Right lobe of liver (tissue), 4 donors: Measurements from ENCODE around the gene NR1H4.

ENCODE experiments used
- CTCF ChIP-seq, 4 donors: fragments of 200-600 bp in 3 of 4; fragments of 450-650 bp in 1 of 4; IDR thresholded peaks; one replicate each; pipeline versions ENCODE4 v1.5.1 to v1.8.0; 2016 to 2022; ENCODE audit warnings: antibody characterized with exemption in 4 of 4, mild to moderate bottlenecking in 2 of 4
- POLR2A ChIP-seq: fragments of 450-650 bp; IDR thresholded peaks from one replicate; pipeline ENCODE4 v1.6.1; 2017; ENCODE audit warnings: antibody characterized with exemption, mild to moderate bottlenecking
- donor health status: DM: no; HTN: no; CAD: no.
- donor health status: DM: no; HTN: no; CAD: no.
- donor health status: DM: no; HTN: yes; CAD: no.

DNA sequence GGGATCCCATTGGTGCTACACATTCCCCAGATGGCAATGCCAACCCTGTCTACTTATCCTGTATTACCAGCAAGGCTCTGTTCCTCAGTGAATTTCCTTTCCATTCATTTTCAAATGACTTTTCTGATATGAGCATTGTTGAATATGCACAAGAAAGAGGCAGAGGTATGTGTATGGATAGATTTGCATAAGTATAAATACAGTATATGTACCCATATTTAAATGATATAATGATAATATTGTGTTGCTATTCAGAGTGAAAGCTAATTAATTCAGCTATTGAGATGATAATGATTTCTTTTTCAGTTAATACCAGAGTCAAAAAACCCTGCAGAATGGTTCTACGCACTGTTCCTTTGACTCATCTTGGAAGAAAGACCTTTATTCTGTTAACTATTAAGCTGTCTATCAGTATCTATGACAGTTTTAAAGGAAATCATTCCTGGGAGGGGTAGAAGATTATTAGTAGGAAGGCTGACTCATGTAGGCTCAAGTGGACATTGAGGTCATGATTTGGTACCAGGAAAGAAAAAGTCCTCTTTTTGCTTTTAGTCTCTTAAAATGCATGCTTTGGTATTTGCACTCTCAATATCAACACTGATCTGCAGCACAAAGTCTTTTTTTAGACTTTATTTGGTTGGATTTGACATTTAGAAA, 54.9 kb downstream of the NR1H4 start:
- no peak for TF ChIP-seq CTCF (IDR thresholded peaks at IDR 0.05)
- no peak for TF ChIP-seq POLR2A
